Testis (tissue), 2 donors: ENCODE data around the gene HSFX3.

Source experiments
- POLR2A ChIP-seq: fragments of 450-650 bp; IDR thresholded peaks from one replicate; pipeline ENCODE4 v1.6.1; 2017; ENCODE audit warnings: antibody characterized with exemption, mild to moderate bottlenecking, moderate library complexity
- TF ChIP-seq, protein P1 (sequence below), 3 experiments: fragments of 450-650 bp in 2 of 3; fragments of 200-600 bp in 1 of 3; sonication (generic) in 1 of 3; IDR thresholded peaks; one replicate each; pipeline ENCODE4 v1.5.1; 2016 to 2019; ENCODE audit warnings: antibody characterized with exemption in 3 of 3, mild to moderate bottlenecking in 2 of 3, moderate library complexity in 1 of 3

DNA sequence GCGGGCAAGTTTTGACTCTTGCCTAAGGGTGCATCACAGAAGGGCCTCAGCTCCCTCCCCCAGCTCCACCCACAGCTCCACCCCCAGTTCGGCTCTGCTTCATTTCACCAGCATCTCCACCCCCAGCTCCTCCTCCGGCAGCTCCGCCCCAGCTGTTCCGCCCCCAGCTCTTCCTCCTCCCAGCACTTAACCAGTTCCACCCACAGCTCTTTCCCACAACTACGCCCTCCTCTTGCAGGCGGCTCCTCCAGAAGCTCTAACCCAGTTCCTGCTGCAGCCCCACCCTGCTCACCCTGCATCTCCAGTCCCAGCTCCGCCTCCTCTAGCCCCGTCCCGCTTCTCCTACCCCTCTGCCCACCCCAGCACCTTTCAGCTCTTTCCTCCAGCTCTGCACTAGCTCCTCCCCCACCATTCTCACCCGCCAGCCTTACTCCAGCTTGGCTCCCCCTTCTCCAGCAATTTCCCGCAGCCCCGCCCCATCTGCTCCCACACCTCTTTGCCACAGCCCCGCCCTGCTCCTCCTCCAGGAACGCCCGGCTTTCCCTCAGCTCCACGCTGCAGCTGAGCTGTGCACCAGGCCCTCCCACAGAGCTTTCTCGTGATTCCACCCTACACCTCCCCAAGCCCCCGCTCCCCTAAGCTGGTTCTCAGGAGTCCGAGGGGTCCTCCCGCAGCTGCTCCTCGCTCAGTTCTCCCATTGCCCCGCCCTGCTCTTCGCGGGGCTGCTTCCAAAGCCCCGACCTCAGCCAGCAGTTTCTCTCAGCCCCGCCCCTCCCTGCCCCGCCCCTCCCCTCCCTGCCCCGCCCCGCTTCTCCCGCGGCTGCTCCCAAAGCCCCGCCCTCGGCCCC is 10.2 kb downstream of the HSFX3 start:
- TF ChIP-seq, protein P1, sequence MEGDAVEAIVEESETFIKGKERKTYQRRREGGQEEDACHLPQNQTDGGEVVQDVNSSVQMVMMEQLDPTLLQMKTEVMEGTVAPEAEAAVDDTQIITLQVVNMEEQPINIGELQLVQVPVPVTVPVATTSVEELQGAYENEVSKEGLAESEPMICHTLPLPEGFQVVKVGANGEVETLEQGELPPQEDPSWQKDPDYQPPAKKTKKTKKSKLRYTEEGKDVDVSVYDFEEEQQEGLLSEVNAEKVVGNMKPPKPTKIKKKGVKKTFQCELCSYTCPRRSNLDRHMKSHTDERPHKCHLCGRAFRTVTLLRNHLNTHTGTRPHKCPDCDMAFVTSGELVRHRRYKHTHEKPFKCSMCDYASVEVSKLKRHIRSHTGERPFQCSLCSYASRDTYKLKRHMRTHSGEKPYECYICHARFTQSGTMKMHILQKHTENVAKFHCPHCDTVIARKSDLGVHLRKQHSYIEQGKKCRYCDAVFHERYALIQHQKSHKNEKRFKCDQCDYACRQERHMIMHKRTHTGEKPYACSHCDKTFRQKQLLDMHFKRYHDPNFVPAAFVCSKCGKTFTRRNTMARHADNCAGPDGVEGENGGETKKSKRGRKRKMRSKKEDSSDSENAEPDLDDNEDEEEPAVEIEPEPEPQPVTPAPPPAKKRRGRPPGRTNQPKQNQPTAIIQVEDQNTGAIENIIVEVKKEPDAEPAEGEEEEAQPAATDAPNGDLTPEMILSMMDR (IDR thresholded peaks at IDR 0.05), result no peak
- TF ChIP-seq POLR2A, result no peak
